ENCODE data around the gene DNASE1.

DNASE1 gene

DNA sequence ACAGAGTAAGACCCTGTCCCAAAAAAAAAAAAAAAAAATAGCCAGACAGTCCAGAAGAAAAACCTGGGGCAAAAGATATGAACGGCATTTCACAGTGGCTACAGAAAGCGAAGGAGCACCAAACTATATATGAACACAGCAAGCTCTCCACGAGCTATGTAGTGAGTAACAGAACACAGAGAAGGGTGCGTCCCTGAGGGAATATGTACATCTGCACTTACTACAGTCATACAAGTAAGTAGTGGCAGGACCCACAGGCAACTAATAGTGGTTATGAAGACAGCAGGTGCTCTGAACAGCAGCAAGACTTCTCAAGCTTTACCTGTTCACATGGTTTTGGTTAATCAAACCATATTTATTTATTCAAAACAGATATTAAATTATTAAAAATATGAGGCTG lies 47.0 kb downstream of the DNASE1 start:
- Histone ChIP-seq H3K27ac (ENCODE audit: low read length) (no peak overlapping the region), H3K9ac (ENCODE audit: low read depth, low read length) (no peak overlapping the region), H4K20me1 (ENCODE audit: insufficient read depth, low read length) (peaks cover 90% of the 10 kb centered on the region), H2AFZ (ENCODE audit: low read depth, low read length) (no peak overlapping the region), H3K4me1 (ENCODE audit: insufficient read depth, low read length) (peaks cover 20% of the 10 kb centered on the region), H3K27me3 (ENCODE audit: insufficient read depth, low read length, poor library complexity) (peaks cover 12% of the 10 kb centered on the region), H3K4me2 (ENCODE audit: insufficient read depth, low read length) (no peak overlapping the region), H3K9me3 (ENCODE audit: insufficient read depth, low read length, severe bottlenecking) (no peaks in the 10 kb centered on the region), H3K4me3 (ENCODE audit: low read depth in 1 of 2, low read length in 2 of 2) (no peak overlapping the region), H3K36me3 (ENCODE audit: insufficient read depth, low read length) (0 out of 2 replicates have a peak, but pooled peaks cover 2% of the 10 kb centered on the region), H3K79me2 (ENCODE audit: insufficient read depth, low read length) (peaks cover 2% of the 10 kb centered on the region; the same call in 1 of the 2 replicates)
- no peak for DNase-seq
- TF ChIP-seq EZH2 (IDR thresholded peaks at IDR 0.05; ENCODE audit: borderline replicate concordance, low read depth, low read length, severe bottlenecking) = no peak
- TF ChIP-seq, protein P1, sequence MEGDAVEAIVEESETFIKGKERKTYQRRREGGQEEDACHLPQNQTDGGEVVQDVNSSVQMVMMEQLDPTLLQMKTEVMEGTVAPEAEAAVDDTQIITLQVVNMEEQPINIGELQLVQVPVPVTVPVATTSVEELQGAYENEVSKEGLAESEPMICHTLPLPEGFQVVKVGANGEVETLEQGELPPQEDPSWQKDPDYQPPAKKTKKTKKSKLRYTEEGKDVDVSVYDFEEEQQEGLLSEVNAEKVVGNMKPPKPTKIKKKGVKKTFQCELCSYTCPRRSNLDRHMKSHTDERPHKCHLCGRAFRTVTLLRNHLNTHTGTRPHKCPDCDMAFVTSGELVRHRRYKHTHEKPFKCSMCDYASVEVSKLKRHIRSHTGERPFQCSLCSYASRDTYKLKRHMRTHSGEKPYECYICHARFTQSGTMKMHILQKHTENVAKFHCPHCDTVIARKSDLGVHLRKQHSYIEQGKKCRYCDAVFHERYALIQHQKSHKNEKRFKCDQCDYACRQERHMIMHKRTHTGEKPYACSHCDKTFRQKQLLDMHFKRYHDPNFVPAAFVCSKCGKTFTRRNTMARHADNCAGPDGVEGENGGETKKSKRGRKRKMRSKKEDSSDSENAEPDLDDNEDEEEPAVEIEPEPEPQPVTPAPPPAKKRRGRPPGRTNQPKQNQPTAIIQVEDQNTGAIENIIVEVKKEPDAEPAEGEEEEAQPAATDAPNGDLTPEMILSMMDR (IDR thresholded peaks at IDR 0.05; ENCODE audit: borderline replicate concordance, extremely low read depth, low read length, poor library complexity, severe bottlenecking) = no peak
- ATAC-seq (ENCODE audit: insufficient read depth, low read depth) = no peak

DNA sequence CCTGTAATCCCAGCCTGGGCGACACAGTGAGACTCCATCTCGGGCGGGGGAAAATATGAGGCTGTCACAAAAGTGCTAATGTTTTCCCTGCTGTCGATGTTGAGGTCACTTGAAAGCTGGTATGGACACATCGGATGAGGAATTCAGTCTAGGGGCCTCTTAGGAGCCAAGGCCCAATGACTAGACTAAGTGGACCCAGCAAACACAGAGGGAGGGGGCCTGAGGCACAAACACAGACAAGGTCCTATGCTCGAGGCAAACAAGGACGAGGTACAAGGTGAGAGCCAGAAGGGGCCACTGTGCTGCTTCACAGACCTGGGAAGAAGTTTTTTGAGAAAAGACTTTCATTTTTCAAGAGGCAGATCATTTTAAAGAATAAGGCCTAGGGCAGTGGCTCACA lies 47.6 kb downstream of the DNASE1 start:
- Histone ChIP-seq H3K4me1 (ENCODE audit: insufficient read depth, low read length) (peaks cover 20% of the 10 kb centered on the region), H3K27me3 (ENCODE audit: insufficient read depth, low read length, poor library complexity) (peaks cover 7% of the 10 kb centered on the region), H3K9ac (ENCODE audit: low read depth, low read length) (no peak overlapping the region), H3K79me2 (ENCODE audit: insufficient read depth, low read length) (peaks cover 2% of the 10 kb centered on the region; the same call in 1 of the 2 replicates), H3K27ac (ENCODE audit: low read length) (no peak overlapping the region), H4K20me1 (ENCODE audit: insufficient read depth, low read length) (peaks cover 89% of the 10 kb centered on the region), H3K36me3 (ENCODE audit: insufficient read depth, low read length) (0 out of 2 replicates have a peak, but pooled peaks cover 2% of the 10 kb centered on the region), H3K4me3 (ENCODE audit: low read depth in 1 of 2, low read length in 2 of 2) (no peak overlapping the region), H2AFZ (ENCODE audit: low read depth, low read length) (no peak overlapping the region), H3K4me2 (ENCODE audit: insufficient read depth, low read length) (no peak overlapping the region), H3K9me3 (ENCODE audit: insufficient read depth, low read length, severe bottlenecking) (no peaks in the 10 kb centered on the region)
- TF ChIP-seq, protein P1 (IDR thresholded peaks at IDR 0.05; ENCODE audit: borderline replicate concordance, extremely low read depth, low read length, poor library complexity, severe bottlenecking) = no peak
- TF ChIP-seq EZH2 (IDR thresholded peaks at IDR 0.05; ENCODE audit: borderline replicate concordance, low read depth, low read length, severe bottlenecking) = no peak
- ATAC-seq (ENCODE audit: insufficient read depth, low read depth) (no peak), DNase-seq (no peak)

DNA sequence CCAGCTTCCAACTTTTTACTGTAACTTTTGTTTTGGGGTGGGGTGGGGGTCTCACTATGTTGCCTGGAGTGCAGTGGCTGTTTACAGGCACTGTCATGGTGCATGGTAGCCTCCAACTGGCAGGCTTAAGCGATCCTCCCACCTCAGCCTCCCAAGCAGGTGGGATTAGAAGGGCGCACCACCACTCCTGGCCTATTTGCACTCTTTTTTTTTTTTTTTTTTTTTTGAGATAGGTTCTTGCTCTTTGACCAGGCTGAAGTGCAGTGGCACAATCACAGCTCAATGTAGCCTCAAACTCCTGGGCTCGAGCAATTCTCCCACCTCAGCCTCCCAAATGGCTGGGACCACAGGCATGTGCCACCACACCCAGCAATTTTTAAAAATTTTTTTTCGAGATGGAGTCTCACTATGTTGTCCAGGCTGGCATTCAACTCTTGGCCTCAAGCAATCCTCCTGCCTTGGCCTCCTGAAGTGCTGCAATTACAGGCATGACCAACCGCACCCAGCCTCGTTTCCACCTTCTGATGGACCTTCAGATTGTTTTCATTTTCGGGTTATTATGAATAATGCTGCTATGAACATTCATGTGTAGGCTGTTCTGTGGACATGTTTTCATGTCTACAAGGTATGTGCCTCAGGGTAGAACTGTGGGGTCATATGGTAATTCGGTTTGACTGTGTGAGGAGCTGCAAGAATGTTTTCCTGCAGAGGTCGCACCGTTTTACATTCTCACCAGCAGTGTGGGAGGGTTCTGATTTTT lies 51.9 kb downstream of the DNASE1 start:
- Histone ChIP-seq H3K4me3 (ENCODE audit: low read depth in 1 of 2, low read length in 2 of 2) (no peak overlapping the region), H4K20me1 (ENCODE audit: insufficient read depth, low read length) (peaks cover 85% of the 10 kb centered on the region), H3K79me2 (ENCODE audit: insufficient read depth, low read length) (peaks cover 2% of the 10 kb centered on the region; the same call in 1 of the 2 replicates), H3K9ac (ENCODE audit: low read depth, low read length) (no peak overlapping the region), H3K27ac (ENCODE audit: low read length) (no peak overlapping the region), H3K9me3 (ENCODE audit: insufficient read depth, low read length, severe bottlenecking) (no peaks in the 10 kb centered on the region), H2AFZ (ENCODE audit: low read depth, low read length) (no peak overlapping the region), H3K4me2 (ENCODE audit: insufficient read depth, low read length) (no peak overlapping the region), H3K4me1 (ENCODE audit: insufficient read depth, low read length) (no peaks in the 10 kb centered on the region), H3K36me3 (ENCODE audit: insufficient read depth, low read length) (0 out of 2 replicates have a peak, but pooled peaks cover 2% of the 10 kb centered on the region), H3K27me3 (ENCODE audit: insufficient read depth, low read length, poor library complexity) (peaks cover 7% of the 10 kb centered on the region)
- TF ChIP-seq, protein P1 (IDR thresholded peaks at IDR 0.05; ENCODE audit: borderline replicate concordance, extremely low read depth, low read length, poor library complexity, severe bottlenecking) = no peak
- no peak for TF ChIP-seq EZH2 (IDR thresholded peaks at IDR 0.05; ENCODE audit: borderline replicate concordance, low read depth, low read length, severe bottlenecking)
- no peak for ATAC-seq (ENCODE audit: insufficient read depth, low read depth)
- DNase-seq = no peak
